Lung microvascular endothelial cell (primary cell): Measurements from ENCODE around the gene IRF2BP2. TPM values are rescaled to one million over a fixed set of nuclear protein-coding genes. Genes with fewer than 3 reads are reported as not detected.

Source experiments
- DNase-seq, 2 donors: peaks; one replicate each; pipeline versions ENCODE4 v3.0.0 to v3.0.0-alpha.2; 2010; ENCODE audit warnings: low read depth in 2 of 2
- total RNA-seq: library from RNA; depleted of rRNA; stranded (reverse); fragments of >200 nt; gene quantifications from 2 replicates; pipeline ENCODE4 v1.2.1, GENCODE V29; 2014

The IRF2BP2 gene
- total RNA-seq, 1 donor from 2014 or later = 70.2 TPM

GRCh38 chr1:234558330-234558836 is 51.6 kb downstream of the IRF2BP2 start:
- DNase-seq = no peak

GRCh38 chr1:234556245-234556943 is 53.6 kb downstream of the IRF2BP2 start:
- DNase-seq = no peak

DNA sequence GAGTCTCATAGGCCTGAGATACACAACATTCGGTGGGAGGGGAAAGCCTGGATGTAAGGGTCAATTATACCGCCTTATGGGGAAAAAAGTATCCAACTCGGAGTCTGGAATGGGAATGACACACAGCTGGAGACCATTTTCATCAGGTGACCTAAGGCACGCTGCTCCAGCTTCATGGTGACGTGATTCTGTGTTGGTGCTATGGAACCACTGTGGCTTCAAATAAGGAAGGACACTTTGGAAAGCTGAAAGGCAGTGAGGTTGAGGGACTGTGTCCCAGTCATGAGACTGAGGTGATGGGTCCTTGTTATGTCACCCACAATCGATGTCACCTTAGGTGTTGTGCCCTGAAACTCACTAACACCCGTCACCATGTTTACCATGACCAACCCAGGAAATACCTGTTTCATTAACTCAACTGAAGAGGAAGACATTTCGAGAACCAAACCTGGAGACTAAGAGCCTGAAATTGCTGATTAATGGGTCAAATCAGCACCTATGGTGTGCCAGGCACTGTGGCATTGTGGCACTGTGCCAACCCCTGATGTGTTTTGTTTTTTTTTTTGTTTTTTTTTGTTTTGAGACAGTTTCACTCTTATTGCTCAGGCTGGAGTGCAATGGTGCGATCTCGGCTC is 54.5 kb downstream of the IRF2BP2 start:
- DNase-seq = no peak

- DNase-seq = no peak
Measured at GRCh38 chr1:234554698-234555311, 55.2 kb downstream of the IRF2BP2 start.

Other genes with a start within 250 kb of the IRF2BP2 start
- gene COA6, start 236.7 kb downstream of the IRF2BP2 start, total RNA-seq = 14.8 and 18.1 TPM in 2 replicates
- gene TARBP1, start 131.0 kb downstream of the IRF2BP2 start, total RNA-seq = 10.7 and 13.5 TPM in 2 replicates